PC-3 (cell line): ENCODE data around the gene DENND1B. TPM values are rescaled to one million over a fixed set of nuclear protein-coding genes. Genes with fewer than 3 reads are reported as not detected.
A peak's percentile ranks its signal among the peaks of the same experiment; 100 is the strongest.

ENCODE experiments used
- ATAC-seq: fragments of 200-7000 bp; cut with Tn5 transposase; 2 replicates; pipeline ENCODE4 v1.9.1; 2020; ENCODE audit warnings: mild to moderate bottlenecking, moderate library complexity
- BruUV-seq: library from RNA; stranded (reverse); fragments of 400-500 nt; replicated peaks from 2 replicates; lab custom pipeline; 2021; lab: Mats Ljungman, UMichigan
- CTCF ChIA-PET: fragments of 300-600 bp; sonication (Branson Sonifier 250); formaldehyde crosslinking; loops from one replicate; lab custom pipeline; 2022; ENCODE audit warnings: antibody characterized with exemption; lab: Charles Lee
- POLR2A ChIA-PET: fragments of 300-600 bp; sonication (Branson Sonifier 250); formaldehyde crosslinking; loops from one replicate; lab custom pipeline; 2022; ENCODE audit warnings: antibody characterized with exemption; ENCODE audit not compliant: unreplicated experiment; lab: Charles Lee
- DNase-seq: peaks from one replicate; pipeline ENCODE4 v3.0.0-alpha.2; 2015
- H2AFZ ChIP-seq: fragments of 300-600 bp; sonication (generic); 2 replicates; pipeline ENCODE4 v1.6.0; 2016; ENCODE audit warnings: antibody characterized with exemption, low read length
- H3F3A ChIP-seq: fragments of 300-600 bp; sonication (generic); one replicate; pipeline ENCODE4 v1.6.0; 2017; ENCODE audit warnings: antibody characterized with exemption, low read length, control low read depth, mild to moderate bottlenecking; ENCODE audit not compliant: unreplicated experiment
- H3K27ac ChIP-seq: fragments of 300-600 bp; sonication (generic); 2 replicates; pipeline ENCODE4 v1.5.1; 2016; ENCODE audit warnings: mild to moderate bottlenecking, low read length
- H3K27me3 ChIP-seq: fragments of 300-600 bp; sonication (generic); 2 replicates; pipeline ENCODE4 v1.6.1; 2016; ENCODE audit warnings: low read length, mixed read lengths
- H3K36me3 ChIP-seq: fragments of 300-600 bp; sonication (generic); 2 replicates; pipeline ENCODE4 v1.6.1; 2016; ENCODE audit warnings: low read depth, mixed run types, low read length, mixed read lengths
- H3K4me1 ChIP-seq: fragments of 300-600 bp; sonication (generic); 2 replicates; pipeline ENCODE4 v1.5.1; 2016; ENCODE audit warnings: low read length; ENCODE audit not compliant: insufficient read depth
- H3K4me2 ChIP-seq: fragments of 300-600 bp; sonication (generic); 2 replicates; pipeline ENCODE4 v1.6.0; 2016; ENCODE audit warnings: low read length
- H3K4me3 ChIP-seq: fragments of 300-600 bp; sonication (generic); 2 replicates; pipeline ENCODE4 v1.5.1; 2016; ENCODE audit warnings: mild to moderate bottlenecking, low read length, mixed read lengths
- H3K79me2 ChIP-seq: fragments of 300-600 bp; sonication (generic); 2 replicates; pipeline ENCODE4 v1.6.1; 2017; ENCODE audit warnings: low read length, mixed read lengths
- H3K9ac ChIP-seq: fragments of 300-600 bp; sonication (generic); 2 replicates; pipeline ENCODE4 v1.6.0; 2016; ENCODE audit warnings: mild to moderate bottlenecking, low read length
- H3K9me2 ChIP-seq: fragments of 300-600 bp; sonication (generic); replicated peaks from 2 replicates; pipeline ENCODE4 v1.6.1; 2016; ENCODE audit warnings: mixed run types, low read length, mixed read lengths
- H3K9me3 ChIP-seq: fragments of 300-600 bp; sonication (generic); 2 replicates; pipeline ENCODE4 v1.6.1; 2016; ENCODE audit warnings: low read length, mixed read lengths
- H4K20me1 ChIP-seq: fragments of 300-600 bp; sonication (generic); 2 replicates; pipeline ENCODE4 v1.6.1; 2016; ENCODE audit warnings: low read length, mixed read lengths
- EZH2 ChIP-seq: fragments of 300-600 bp; sonication (generic); IDR thresholded peaks from one replicate; pipeline ENCODE4 v1.6.1; 2017; ENCODE audit warnings: antibody characterized with exemption, mild to moderate bottlenecking, low read length; ENCODE audit not compliant: unreplicated experiment
- EZH2phosphoT487 ChIP-seq: fragments of 300-600 bp; sonication (generic); IDR thresholded peaks from 2 replicates; pipeline ENCODE4 v1.6.1; 2018; ENCODE audit warnings: mild to moderate bottlenecking, antibody characterized with exemption, low read length, borderline replicate concordance
- intact Hi-C: fragments of 100-400 bp; cut with micrococcal nuclease; formaldehyde crosslinking; loops from 2 replicates; pipeline ENCODE4 v1.9.0; 2023
- total RNA-seq: library from RNA; depleted of rRNA; stranded (reverse); fragments of >200 nt; gene quantifications from 2 replicates; pipeline ENCODE4 v1.2.3, GENCODE V29; 2014
- TF ChIP-seq, protein P1 (sequence below): fragments of 300-600 bp; sonication (generic); conservative IDR thresholded peaks from 2 replicates; pipeline ENCODE4 v1.5.1; 2017; ENCODE audit warnings: antibody characterized with exemption, low read depth, mild to moderate bottlenecking, low read length

DENND1B gene
- total RNA-seq, 1 experiment from 2014 or later = 7.4 TPM

DNA sequence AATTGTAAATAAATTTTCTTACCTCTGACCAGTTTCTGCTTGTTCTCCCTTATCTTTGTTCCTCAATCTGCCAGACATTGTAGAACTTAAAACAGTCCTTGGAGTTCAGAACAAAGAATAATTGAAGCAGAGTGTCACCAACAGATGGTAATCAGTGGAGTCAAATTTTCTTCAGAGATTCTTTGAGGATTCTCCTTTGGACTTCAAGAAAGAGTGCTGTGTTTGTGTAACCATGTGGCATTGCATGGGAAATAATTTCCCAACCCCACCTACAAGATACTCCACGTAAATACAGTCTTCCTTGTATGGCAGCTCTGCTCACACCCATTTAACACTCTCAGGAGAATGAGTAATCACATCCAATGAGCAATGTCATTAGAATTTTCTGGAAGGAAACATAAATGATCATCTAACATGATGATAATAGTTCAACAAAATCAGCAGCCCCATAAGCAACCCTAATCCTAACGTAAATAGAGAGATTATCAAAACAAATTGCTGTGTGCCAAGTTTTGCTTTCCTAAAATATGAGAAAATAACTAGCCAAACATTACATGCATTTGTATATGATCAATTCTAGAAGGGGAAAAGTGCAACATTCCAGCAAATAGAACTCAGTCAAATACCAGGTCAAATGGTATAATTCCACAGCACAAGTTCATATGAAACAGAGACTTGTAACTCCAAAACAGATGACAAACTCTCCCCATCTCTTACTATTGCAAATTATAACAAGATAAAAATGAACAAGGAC is 6.9 kb upstream of the DENND1B start:
- intact Hi-C loops = loop anchor here (5.0 kb wide), 1 partner anchor 85 kb away; no protein-coding TSS in a partner anchor
- Histone ChIP-seq H3K9ac (peak overlapping the region; percentile 48), H3K4me1 (peaks cover 53% of the 10 kb centered on the region), H3K4me3 (0 out of 2 replicates have a peak overlapping the region, but pooled peaks have one; percentile 9), H3K36me3 (no peaks in the 10 kb centered on the region), H3K27me3 (no peaks in the 10 kb centered on the region), H3K27ac (peak overlapping the region; percentile 98), H3K9me3 (no peaks in the 10 kb centered on the region), H3K9me2 (no peaks in the 10 kb centered on the region), H2AFZ (peak overlapping the region; percentile 43; the same call in 1 of the 2 replicates), H4K20me1 (no peaks in the 10 kb centered on the region), H3K4me2 (peak overlapping the region; percentile 74), H3F3A (peaks cover 7% of the 10 kb centered on the region), H3K79me2 (no peaks in the 10 kb centered on the region)
- ChIA-PET CTCF (no interaction called here), POLR2A (interaction anchor here (0.5 kb wide), 1 partner anchor 134 kb away, joined by 21 read pairs; no protein-coding TSS in a partner anchor)
- no TSS peak for BruUV-seq
- ATAC-seq = peak; percentile 12; the same call in 1 of the 2 replicates
- TF ChIP-seq, protein P1, sequence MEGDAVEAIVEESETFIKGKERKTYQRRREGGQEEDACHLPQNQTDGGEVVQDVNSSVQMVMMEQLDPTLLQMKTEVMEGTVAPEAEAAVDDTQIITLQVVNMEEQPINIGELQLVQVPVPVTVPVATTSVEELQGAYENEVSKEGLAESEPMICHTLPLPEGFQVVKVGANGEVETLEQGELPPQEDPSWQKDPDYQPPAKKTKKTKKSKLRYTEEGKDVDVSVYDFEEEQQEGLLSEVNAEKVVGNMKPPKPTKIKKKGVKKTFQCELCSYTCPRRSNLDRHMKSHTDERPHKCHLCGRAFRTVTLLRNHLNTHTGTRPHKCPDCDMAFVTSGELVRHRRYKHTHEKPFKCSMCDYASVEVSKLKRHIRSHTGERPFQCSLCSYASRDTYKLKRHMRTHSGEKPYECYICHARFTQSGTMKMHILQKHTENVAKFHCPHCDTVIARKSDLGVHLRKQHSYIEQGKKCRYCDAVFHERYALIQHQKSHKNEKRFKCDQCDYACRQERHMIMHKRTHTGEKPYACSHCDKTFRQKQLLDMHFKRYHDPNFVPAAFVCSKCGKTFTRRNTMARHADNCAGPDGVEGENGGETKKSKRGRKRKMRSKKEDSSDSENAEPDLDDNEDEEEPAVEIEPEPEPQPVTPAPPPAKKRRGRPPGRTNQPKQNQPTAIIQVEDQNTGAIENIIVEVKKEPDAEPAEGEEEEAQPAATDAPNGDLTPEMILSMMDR = no peak
- DNase-seq = peak; percentile 65

DNA sequence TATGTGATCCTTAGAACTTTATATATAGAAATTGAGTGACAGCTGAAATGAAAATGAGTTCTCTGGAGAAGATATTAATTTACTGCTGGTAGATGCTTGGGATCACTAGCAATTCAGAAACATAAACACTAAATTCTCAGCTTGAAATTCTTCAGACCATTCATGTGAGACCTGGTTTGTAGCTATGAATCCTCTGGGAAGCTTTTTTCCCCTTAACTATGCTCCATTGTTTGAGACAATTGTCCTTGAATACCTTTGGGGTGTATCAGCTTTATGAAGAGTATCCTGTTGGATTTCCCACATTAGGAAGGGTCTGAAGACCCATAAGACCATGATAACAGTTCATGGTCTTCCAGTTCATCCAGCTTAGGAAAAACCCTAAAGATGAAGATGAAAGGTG is 4.6 kb upstream of the DENND1B start:
- peaks cover 54% of the 10 kb centered on the region for H3K4me1 ChIP-seq
- no peaks in the 10 kb centered on the region for H3K36me3 ChIP-seq
- DNase-seq (no peak), ATAC-seq (no peak)
- H3K9ac ChIP-seq = no peak overlapping the region
- CTCF ChIA-PET = no interaction called here
- POLR2A ChIA-PET = no interaction called here
- TF ChIP-seq, protein P1 = no peak
- no peak for TF ChIP-seq EZH2
- TF ChIP-seq EZH2phosphoT487 = no peak
- no peaks in the 10 kb centered on the region for H4K20me1 ChIP-seq
- H3K4me3 ChIP-seq = no peak overlapping the region
- no peak overlapping the region for H3K27ac ChIP-seq
- H2AFZ ChIP-seq = no peak overlapping the region
- H3F3A ChIP-seq = peaks cover 11% of the 10 kb centered on the region
- no peak overlapping the region for H3K4me2 ChIP-seq
- intact Hi-C loops = loop anchor here (5.0 kb wide), 2 partner anchors 83 to 377 kb away; partner anchors contain the start of gene NEK7
- no peaks in the 10 kb centered on the region for H3K79me2 ChIP-seq
- no peaks in the 10 kb centered on the region for H3K27me3 ChIP-seq
- H3K9me2 ChIP-seq = no peaks in the 10 kb centered on the region
- no TSS peak for BruUV-seq
- H3K9me3 ChIP-seq = no peaks in the 10 kb centered on the region
